H1 (cell line): ENCODE data around the gene TCF4. TPM values are rescaled to one million over a fixed set of nuclear protein-coding genes. Genes with fewer than 3 reads are reported as not detected.

ENCODE experiments used
- CTCF ChIA-PET: fragments of 300-600 bp; sonication (Branson Sonifier 250); formaldehyde crosslinking; loops from one replicate; lab custom pipeline; 2021; ENCODE audit not compliant: partially characterized antibody; lab: Charles Lee
- POLR2A ChIA-PET: fragments of 300-600 bp; sonication (Branson Sonifier 250); formaldehyde crosslinking; loops from one replicate; lab custom pipeline; 2021; ENCODE audit warnings: inconsistent platforms; ENCODE audit not compliant: partially characterized antibody; lab: Charles Lee
- DNase-seq, 2 experiments: peaks; one replicate each; pipeline versions ENCODE4 v3.0.0 to v3.0.0-alpha.2; 2010 to 2022; ENCODE audit warnings: low spot score in 2 of 2, low read depth in 1 of 2, mixed read lengths in 1 of 2
- FAIRE-seq: peaks from 2 replicates; lab custom pipeline; 2011; peaks lifted over from hg19 to GRCh38; lab: Jason Lieb, UNC
- H2AFZ ChIP-seq: 2 replicates; pipeline ENCODE4 v1.8.1; 2012; ENCODE audit warnings: low read length, inconsistent platforms
- H2AK5ac ChIP-seq: 2 replicates; pipeline ENCODE4 v1.6.1; 2013; ENCODE audit warnings: low read depth, low read length
- H2BK120ac ChIP-seq: replicated peaks from 2 replicates; pipeline ENCODE3; 2013; ENCODE audit warnings: low read depth, low read length, inconsistent platforms
- H2BK12ac ChIP-seq: 2 replicates; pipeline ENCODE4 v1.6.1; 2013; ENCODE audit warnings: low read depth, low read length
- H2BK15ac ChIP-seq: 2 replicates; pipeline ENCODE4 v1.6.1; 2013; ENCODE audit warnings: low read length
- H2BK20ac ChIP-seq: 2 replicates; pipeline ENCODE4 v1.6.1; 2013; ENCODE audit warnings: low read length
- H2BK5ac ChIP-seq: 2 replicates; pipeline ENCODE4 v1.6.1; 2013; ENCODE audit warnings: low read depth, low read length
- H3K14ac ChIP-seq: 2 replicates; pipeline ENCODE4 v1.6.1; 2013; ENCODE audit warnings: inconsistent platforms; ENCODE audit not compliant: insufficient read length
- H3K18ac ChIP-seq: 2 replicates; pipeline ENCODE4 v1.6.1; 2013; ENCODE audit warnings: low read length; ENCODE audit errors: extremely low read depth
- H3K23ac ChIP-seq: 2 replicates; pipeline ENCODE4 v1.6.1; 2013; ENCODE audit warnings: inconsistent platforms; ENCODE audit not compliant: insufficient read length
- H3K23me2 ChIP-seq: 2 replicates; pipeline ENCODE4 v1.6.1; 2013; ENCODE audit warnings: low read depth, low read length
- H3K27ac ChIP-seq: 2 replicates; pipeline ENCODE4 v1.6.1; 2011; ENCODE audit warnings: low read depth, low read length, inconsistent platforms
- H3K27me3 ChIP-seq, 4 experiments: replicated peaks in 1 of 4; 1 replicate in 1 of 4; 2 replicates in 3 of 4; pipeline versions ENCODE4 v1.6.1 to v1.8.1; 2011 to 2013; ENCODE audit warnings: low read length in 3 of 4, mild to moderate bottlenecking in 3 of 4, inconsistent platforms in 2 of 4, mixed read lengths in 2 of 4, moderate library complexity in 1 of 4; ENCODE audit not compliant: control insufficient read depth in 3 of 4, insufficient read depth in 3 of 4; ENCODE audit errors: extremely low read depth in 1 of 4
- H3K36me3 ChIP-seq, 4 experiments: 2 replicates each; pipeline versions ENCODE4 v1.6.1 to v1.8.1; 2011 to 2013; ENCODE audit warnings: mild to moderate bottlenecking in 4 of 4, low read length in 3 of 4, moderate library complexity in 2 of 4, control low read depth in 1 of 4, inconsistent platforms in 1 of 4; ENCODE audit not compliant: insufficient read depth in 4 of 4, control insufficient read depth in 2 of 4
- H3K4ac ChIP-seq: replicated peaks from 2 replicates; pipeline ENCODE3; 2013; ENCODE audit warnings: low read length, low read depth, mixed read lengths, inconsistent platforms; ENCODE audit not compliant: insufficient read length
- H3K4me1 ChIP-seq, 4 experiments: replicated peaks in 1 of 4; 1 replicate in 1 of 4; 2 replicates in 3 of 4; pipeline versions ENCODE4 v1.6.1 to v1.8.1; 2011 to 2013; ENCODE audit warnings: low read length in 3 of 4, inconsistent platforms in 2 of 4, mixed read lengths in 1 of 4; ENCODE audit not compliant: insufficient read depth in 4 of 4, control insufficient read depth in 3 of 4
- H3K4me2 ChIP-seq, 2 experiments: 2 replicates each; pipeline versions ENCODE4 v1.6.1 to v1.8.1; 2011 to 2013; ENCODE audit warnings: low read depth in 2 of 2, low read length in 2 of 2, control low read depth in 1 of 2, inconsistent platforms in 1 of 2, mild to moderate bottlenecking in 1 of 2; ENCODE audit not compliant: insufficient read depth in 1 of 2
- H3K4me3 ChIP-seq, 4 experiments: fragments of 200-600, 300-600 bp in 1 of 4; sonication (generic), shearing (Covaris generic), sonication (Bioruptor Twin) in 1 of 4; 2 replicates each; pipeline versions ENCODE4 v1.5.1 to v1.8.1; 2011 to 2016; ENCODE audit warnings: low read length in 4 of 4, low read depth in 3 of 4, control low read depth in 2 of 4, inconsistent platforms in 2 of 4, mild to moderate bottlenecking in 2 of 4, mixed read lengths in 1 of 4, moderate library complexity in 1 of 4; ENCODE audit not compliant: insufficient read depth in 2 of 4; ENCODE audit errors: extremely low read depth in 1 of 4
- H3K56ac ChIP-seq: replicated peaks from 2 replicates; pipeline ENCODE3; 2013; ENCODE audit warnings: low read depth, mild to moderate bottlenecking, mixed read lengths, low read length, inconsistent platforms; ENCODE audit not compliant: insufficient read length
- H3K79me1 ChIP-seq: 2 replicates; pipeline ENCODE4 v1.6.1; 2013; ENCODE audit warnings: low read depth, low read length, control low read depth
- H3K79me2 ChIP-seq, 2 experiments: 2 replicates each; pipeline versions ENCODE4 v1.6.1 to v1.8.1; 2012 to 2013; ENCODE audit warnings: low read length in 2 of 2, mild to moderate bottlenecking in 2 of 2, inconsistent platforms in 1 of 2; ENCODE audit not compliant: insufficient read depth in 2 of 2, control insufficient read depth in 1 of 2
- H3K9ac ChIP-seq, 4 experiments: replicated peaks in 1 of 4; 1 replicate in 1 of 4; 2 replicates in 3 of 4; pipeline versions ENCODE4 v1.6.1 to v1.8.1; 2011 to 2013; ENCODE audit warnings: low read depth in 3 of 4, low read length in 3 of 4, control low read depth in 2 of 4, mild to moderate bottlenecking in 2 of 4, moderate library complexity in 2 of 4, inconsistent platforms in 1 of 4; ENCODE audit errors: extremely low read depth in 1 of 4
- H3K9me3 ChIP-seq, 2 experiments: 2 replicates each; pipeline versions ENCODE4 v1.6.1 to v1.8.1; 2012 to 2013; ENCODE audit warnings: mild to moderate bottlenecking in 2 of 2, moderate library complexity in 2 of 2, control low read depth in 1 of 2, inconsistent platforms in 1 of 2, low read depth in 1 of 2, low read length in 1 of 2, mixed read lengths in 1 of 2; ENCODE audit not compliant: insufficient read depth in 2 of 2
- H4K20me1 ChIP-seq, 2 experiments: replicated peaks in 1 of 2; 2 replicates each; pipeline versions ENCODE3 to v1.8.1; 2011 to 2013; ENCODE audit warnings: inconsistent platforms in 2 of 2, low read length in 2 of 2, mild to moderate bottlenecking in 1 of 2; ENCODE audit not compliant: insufficient read depth in 2 of 2, control insufficient read depth in 1 of 2
- H4K5ac ChIP-seq: 2 replicates; pipeline ENCODE4 v1.6.1; 2013; ENCODE audit warnings: low read length, low read depth, mixed read lengths, inconsistent platforms; ENCODE audit not compliant: insufficient read length
- H4K8ac ChIP-seq: 2 replicates; pipeline ENCODE4 v1.8.0; 2013; ENCODE audit warnings: mild to moderate bottlenecking, moderate library complexity, low read length, inconsistent platforms; ENCODE audit not compliant: insufficient read depth; ENCODE audit errors: extremely low read depth
- H4K91ac ChIP-seq: replicated peaks from 2 replicates; pipeline ENCODE3; 2013; ENCODE audit warnings: low read length, mixed read lengths, inconsistent platforms; ENCODE audit not compliant: insufficient read length
- CEBPB ChIP-seq: IDR thresholded peaks from 2 replicates; pipeline ENCODE4 v1.6.1; 2012; ENCODE audit warnings: low read depth, low read length
- JUND ChIP-seq: IDR thresholded peaks from 2 replicates; pipeline ENCODE4 v1.6.1; 2011; ENCODE audit warnings: mild to moderate bottlenecking, improper control_type of control experiment, low read length
- POU5F1 ChIP-seq: IDR thresholded peaks from 2 replicates; pipeline ENCODE4 v1.6.1; 2011; ENCODE audit warnings: low read depth, mild to moderate bottlenecking, low read length, moderate library complexity
- RXRA ChIP-seq: IDR thresholded peaks from 2 replicates; pipeline ENCODE4 v1.6.1; 2011; ENCODE audit warnings: low read depth, mild to moderate bottlenecking, low read length, moderate library complexity; ENCODE audit not compliant: insufficient read depth
- SP4 ChIP-seq: IDR thresholded peaks from 2 replicates; pipeline ENCODE4 v1.6.1; 2012; ENCODE audit warnings: low read length, inconsistent platforms
- WGBS, 2 experiments: shearing (Covaris generic) in 1 of 2; methylation state at CpG; one replicate each; pipeline versions ENCODE4 v1.1.6 to v1.1.7; 2013 to 2015; ENCODE audit warnings: low lambda C conversion rate in 2 of 2, mixed read lengths in 2 of 2, inconsistent platforms in 1 of 2, low coverage in 1 of 2, missing lambda C conversion rate in 1 of 2; ENCODE audit not compliant: insufficient replicate concordance in 2 of 2, insufficient coverage in 1 of 2, insufficient read length in 1 of 2; ENCODE audit errors: extremely low coverage in 1 of 2, missing lambda C conversion rate in 1 of 2; 5-methylcytosine and 5-hydroxymethylcytosine counted together
- polyA plus RNA-seq, 7 experiments: library from polyadenylated mRNA; depleted of rRNA in 3 of 7; stranded (reverse) in 5 of 7; unstranded in 2 of 7; fragments of >200 nt in 5 of 7; fragments of 200-250 nt in 2 of 7; gene quantifications; 1 replicate in 5 of 7; 2 replicates in 1 of 7; 4 replicates in 1 of 7; pipeline versions ENCODE4 v1.2.1 to v1.2.3, GENCODE V29; 2011 to 2013; ENCODE audit warnings: missing spikeins in 2 of 7, mixed read lengths in 2 of 7
- total RNA-seq: library from RNA; stranded (reverse); fragmentation: NEBNext Ultra II Directional; extraction: Animal tissue kit (Norgen Biotek cat#: 25700); gene quantifications from 2 replicates; pipeline ENCODE4 v1.2.1, GENCODE V29; 2021

TCF4 gene
- total and polyA plus RNA-seq, 2 of the 8 experiments (the other 6 are each of a cell fraction or from before 2014, with no cell fraction given): 59.3 to 118 TPM

GRCh38 chr18:55236150-55236931 is 351.7 kb downstream of the TCF4 start:
- POLR2A ChIA-PET: no interaction called here
- no peak for DNase-seq

More at GRCh38 chr18:55236150-55236931, 351.7 kb downstream of the TCF4 start:
- Histone ChIP-seq H3K79me1 (no peaks in the 10 kb centered on the region), H4K20me1 (no peaks in the 10 kb centered on the region), H2AFZ (no peak overlapping the region), H3K18ac (no peak overlapping the region), H3K4me2 (no peak overlapping the region), H3K4me1 (no peaks in the 10 kb centered on the region), H3K56ac (no peak overlapping the region), H3K23me2 (no peaks in the 10 kb centered on the region), H3K14ac (no peak overlapping the region), H2BK5ac (no peak overlapping the region), H2BK12ac (no peak overlapping the region), H4K8ac (no peak overlapping the region), H3K9me3 (no peaks in the 10 kb centered on the region), H3K23ac (no peak overlapping the region), H3K36me3 (peaks cover 3 to 27% (median 18%) of the 10 kb centered on the region in 4 experiments; a peak in 5 of 8 replicates), H3K27ac (no peak overlapping the region), H3K79me2 (no peaks in the 10 kb centered on the region), H3K4ac (no peak overlapping the region), H4K91ac (no peak overlapping the region), H2BK120ac (no peak overlapping the region), H2AK5ac (no peak overlapping the region), H3K27me3 (peaks cover 0 to 1% (median 0%) of the 10 kb centered on the region in 4 experiments; a peak in 1 of 7 replicates), H2BK20ac (no peak overlapping the region), H2BK15ac (no peak overlapping the region), H3K9ac (no peak overlapping the region), H4K5ac (no peak overlapping the region), H3K4me3 (no peak overlapping the region)
- no peak for FAIRE-seq
- no peak for TF ChIP-seq POU5F1
- TF ChIP-seq JUND: no peak
- TF ChIP-seq CEBPB: 0 out of 2 replicates have a peak, but pooled peaks have one; percentile 8
- TF ChIP-seq RXRA: no peak
- TF ChIP-seq SP4: no peak
- CTCF ChIA-PET: interaction anchor here (0.6 to 1.0 kb wide), 3 partner anchors 39 to 361 kb away, joined by 3 to 7 read pairs (median 5); no protein-coding TSS in a partner anchor
- 74% methylated on average over 6 of the region's 6 CpGs; no CpG with 5 or more reads in 1 of the 2 experiments for WGBS, 2 experiments
